GM18520 (cell line): Measurements from ENCODE around the gene RAB22A.
"Not testable (repeated sequence)": the region's sequence is repeated elsewhere in the genome, so short reads cannot be mapped to it uniquely, and the experiment has no call there.

Experiments used
- ATAC-seq: cut with Tn5 transposase; IDR thresholded peaks from one replicate; pipeline ENCODE4 v1.9.1; 2021; ENCODE audit not compliant: unreplicated experiment

RAB22A gene

GRCh38 chr20:58342104-58342945, 32.8 kb downstream of the RAB22A start:
- no peak for ATAC-seq

- ATAC-seq: no peak
These were observed 35.2 kb downstream of the RAB22A start for GRCh38 chr20:58344741-58345140.

GRCh38 chr20:58349570-58349969, 40.1 kb downstream of the RAB22A start:
- no peak for ATAC-seq

GRCh38 chr20:58352468-58352867, 43.0 kb downstream of the RAB22A start:
- ATAC-seq: no peak

DNA sequence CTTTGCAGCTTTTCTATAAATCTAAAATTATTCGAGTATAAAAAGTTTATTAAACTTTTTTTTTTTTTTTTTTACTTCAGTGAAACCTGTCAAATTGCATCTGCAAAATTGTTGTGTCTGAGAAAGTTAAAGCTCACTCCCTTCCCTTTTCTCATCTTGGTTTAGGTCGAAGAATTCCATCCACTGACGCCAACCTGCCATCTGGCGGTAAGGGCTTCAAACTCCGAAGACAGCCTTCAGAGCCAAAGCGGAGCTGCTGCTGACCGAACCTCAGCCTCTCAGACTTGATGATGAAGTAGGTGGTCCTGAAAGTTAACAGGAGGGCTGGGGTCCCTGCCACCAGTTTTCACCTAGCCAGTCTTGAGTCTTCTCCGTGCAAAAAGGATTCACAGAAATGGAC, 49.9 kb downstream of the RAB22A start:
- no peak for ATAC-seq

DNA sequence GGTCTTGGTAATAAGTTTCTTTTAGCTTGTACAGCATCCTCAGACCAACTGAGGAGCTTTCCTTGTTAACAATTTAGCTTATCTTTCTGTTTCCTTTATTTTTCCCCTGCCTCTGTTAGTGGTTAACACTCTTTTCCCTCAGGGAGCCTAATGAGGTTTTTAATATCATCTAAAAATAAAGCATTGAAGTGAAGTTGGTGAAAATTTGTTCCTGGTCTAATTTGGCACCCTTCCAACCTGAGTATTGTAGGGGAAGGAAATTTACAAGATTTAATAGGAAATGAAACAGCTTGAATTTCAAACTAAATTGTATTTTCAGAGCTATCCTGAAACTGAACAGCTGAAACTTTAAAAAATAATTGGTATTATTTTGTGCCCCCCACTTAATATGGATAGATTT, 51.4 kb downstream of the RAB22A start:
- ATAC-seq: no peak

- ATAC-seq: no peak
These were observed 52.1 kb downstream of the RAB22A start for GRCh38 chr20:58361481-58362205.

DNA sequence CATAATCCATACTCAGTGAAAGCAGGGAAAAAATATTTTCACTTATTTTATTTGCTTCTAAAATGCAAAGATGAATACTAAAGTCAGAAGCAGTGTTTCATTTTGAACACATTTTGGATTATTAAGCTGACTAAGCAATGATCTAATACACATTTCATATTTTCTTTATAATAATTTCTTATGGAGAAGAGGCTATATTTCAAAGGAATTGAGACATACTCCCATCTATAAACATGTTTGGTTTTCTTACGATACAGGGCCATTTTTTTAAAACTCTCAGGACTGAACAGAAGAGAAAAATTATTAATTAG, 52.6 kb downstream of the RAB22A start:
- no peak for ATAC-seq

GRCh38 chr20:58362970-58363369, 53.5 kb downstream of the RAB22A start:
- ATAC-seq: no peak

DNA sequence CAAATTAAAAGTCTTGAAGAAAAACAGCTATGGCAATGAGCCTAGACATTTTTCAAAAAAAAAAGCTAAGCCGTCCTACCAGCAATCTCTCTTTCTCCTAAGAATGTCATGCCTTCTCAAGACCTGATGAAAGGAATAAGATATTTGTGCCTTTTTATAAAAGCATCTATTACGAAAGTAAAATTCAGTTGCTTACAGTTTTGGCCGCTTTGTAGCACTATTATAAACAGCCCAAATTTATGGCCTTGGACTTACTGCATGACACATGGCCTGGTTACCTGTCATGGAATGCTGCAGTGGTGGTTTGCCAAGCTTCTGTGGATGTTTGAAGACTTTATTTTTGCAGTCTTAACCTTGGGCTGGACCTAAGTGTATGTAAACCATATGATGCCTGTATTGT, 57.4 kb downstream of the RAB22A start:
- ATAC-seq: no peak

DNA sequence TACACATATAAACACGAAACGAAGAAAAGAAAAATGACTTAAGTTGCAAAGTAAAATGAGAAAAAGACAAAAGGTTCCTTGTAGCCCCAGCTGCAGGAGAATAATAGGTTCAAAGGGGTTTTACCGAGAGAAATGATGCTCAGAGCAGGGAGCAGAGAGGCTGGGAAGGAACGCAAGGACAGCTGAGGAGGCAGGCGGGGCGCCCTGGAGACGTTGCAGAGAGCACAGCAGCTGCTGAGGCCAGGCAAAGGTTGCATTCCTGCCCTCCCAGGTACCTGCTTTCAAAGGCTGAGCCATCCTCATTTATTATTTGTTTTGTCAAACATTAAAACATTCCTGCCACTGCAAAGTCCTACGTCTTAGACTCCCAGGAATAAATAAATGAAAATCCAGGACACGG, 63.3 kb downstream of the RAB22A start:
- no peak for ATAC-seq

- ATAC-seq: not testable (repeated sequence)
These were observed 63.8 kb downstream of the RAB22A start for GRCh38 chr20:58373296-58373695.

DNA sequence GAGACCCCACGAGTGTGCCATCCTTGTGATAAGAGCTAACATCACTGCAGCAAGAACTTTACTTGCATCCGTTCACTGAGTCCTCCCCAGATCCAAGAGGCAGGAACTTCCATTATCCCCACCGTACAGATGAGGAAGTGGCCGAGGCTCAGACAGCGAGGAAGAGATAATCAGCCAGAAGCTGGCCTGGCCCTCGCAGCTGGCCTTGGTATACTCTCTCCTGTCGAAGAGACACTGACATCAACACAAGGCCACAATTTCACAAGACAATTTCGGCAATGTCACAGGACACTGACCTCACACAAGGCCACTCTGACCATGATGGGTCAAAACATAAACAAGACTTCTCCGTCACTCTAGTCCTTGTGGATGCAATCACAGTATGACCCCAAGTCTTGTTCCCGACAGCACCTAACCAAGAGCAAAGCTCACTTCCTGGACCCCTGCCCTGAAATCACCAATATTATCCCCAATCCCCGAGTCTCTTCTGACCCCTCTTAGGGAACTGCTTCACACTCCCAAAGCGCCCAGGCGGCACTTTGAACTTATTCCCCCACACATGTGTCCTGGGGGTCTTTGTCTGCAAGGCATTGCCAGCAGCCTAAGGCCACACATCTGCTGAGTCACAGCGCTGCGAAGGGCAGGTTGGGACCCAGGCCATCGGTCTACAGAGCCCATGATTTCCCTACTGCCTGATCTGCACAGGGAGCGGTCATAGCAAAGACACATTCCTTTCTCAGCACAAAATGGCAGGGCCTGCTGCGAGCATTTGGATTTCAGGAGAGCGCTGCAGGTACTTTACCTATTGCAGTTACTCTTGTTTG, 64.7 kb downstream of the RAB22A start:
- no peak for ATAC-seq

DNA sequence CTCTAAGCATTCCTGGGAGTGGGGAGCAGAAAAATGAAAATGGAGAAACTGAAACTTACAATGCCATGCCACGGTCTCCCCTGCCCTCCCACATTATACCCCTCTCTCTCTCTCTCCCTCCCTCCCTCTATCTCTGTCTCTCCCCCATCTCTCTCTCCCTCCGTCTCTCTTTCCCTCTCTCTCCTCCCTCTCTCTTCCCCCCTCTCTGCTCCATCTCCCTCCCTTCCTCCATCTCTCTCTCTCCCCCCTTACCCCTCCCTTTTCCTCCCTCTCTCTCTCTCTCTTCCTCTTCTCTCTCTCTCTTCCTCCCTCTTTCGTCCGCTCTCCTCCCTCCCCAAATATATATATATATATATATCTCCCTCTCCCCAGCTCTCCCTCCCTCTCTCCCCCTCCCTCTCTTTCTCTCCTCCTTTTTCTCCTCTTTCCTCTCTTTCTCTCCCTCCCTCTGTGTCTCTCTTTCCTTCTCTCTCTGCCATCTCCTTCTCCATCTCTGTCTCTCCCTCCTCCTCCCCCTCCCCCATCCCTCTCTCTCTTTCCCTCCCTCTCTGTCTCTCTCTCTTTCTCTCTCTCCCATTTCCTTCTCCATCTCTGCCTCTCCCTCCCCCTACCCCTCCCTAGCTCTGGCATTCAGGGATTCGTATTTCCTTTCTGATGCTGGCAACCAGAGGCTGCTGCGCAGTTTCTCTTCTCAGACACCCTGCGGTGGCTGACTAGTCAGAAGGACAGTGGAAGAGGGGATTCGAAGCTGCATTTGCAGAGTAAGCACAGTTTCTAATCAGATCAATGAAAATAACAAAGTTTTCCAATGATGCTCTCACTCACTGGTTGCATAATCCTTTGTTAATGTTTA, 65.6 kb downstream of the RAB22A start:
- ATAC-seq: no peak

DNA sequence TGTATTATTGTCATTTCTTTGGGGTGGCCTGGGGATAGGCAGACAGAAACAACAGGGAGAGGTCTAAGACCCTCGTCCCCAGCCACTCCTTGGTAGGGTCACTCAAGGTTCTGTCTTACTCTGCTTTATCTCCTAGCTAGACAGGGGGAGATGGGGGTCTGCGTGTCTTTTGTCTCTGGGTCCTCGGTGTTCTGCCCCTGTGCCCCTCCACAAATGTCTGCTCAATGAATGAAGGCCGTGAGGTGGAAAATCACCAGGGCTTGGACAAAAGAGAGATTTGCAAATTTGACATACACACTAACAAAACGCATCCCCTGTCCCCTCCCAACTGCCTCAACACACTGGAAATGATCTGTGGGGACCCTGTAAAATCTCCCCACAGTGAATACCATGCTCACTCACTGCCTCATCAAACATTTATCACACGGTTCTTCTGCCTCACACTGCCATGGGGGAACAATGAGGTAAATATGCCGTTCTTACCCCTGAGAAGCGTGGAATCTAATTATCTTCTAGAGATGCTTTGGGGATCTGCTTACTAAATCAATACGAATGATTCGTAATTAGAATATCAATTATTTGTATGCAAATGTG, 66.3 kb downstream of the RAB22A start:
- no peak for ATAC-seq

DNA sequence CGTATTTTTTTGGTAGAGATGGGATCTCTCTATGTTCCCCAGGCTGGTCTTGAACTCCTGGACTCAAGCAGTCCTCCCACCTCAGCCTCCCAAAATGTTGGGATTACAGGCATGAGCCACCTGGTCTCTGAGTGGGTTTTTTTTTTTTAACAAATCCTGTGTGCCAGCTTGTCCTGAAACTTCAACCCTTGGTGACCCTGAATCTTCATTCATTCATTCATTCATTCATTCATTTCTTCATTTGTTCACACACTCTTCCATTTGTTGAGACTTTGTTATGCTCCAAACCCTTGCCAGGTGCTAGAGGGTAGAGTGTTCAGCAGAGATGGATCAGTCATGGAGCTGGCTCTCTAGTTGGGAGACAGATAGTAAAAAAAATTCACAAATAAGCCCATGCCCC, 67.5 kb downstream of the RAB22A start:
- ATAC-seq: no peak

DNA sequence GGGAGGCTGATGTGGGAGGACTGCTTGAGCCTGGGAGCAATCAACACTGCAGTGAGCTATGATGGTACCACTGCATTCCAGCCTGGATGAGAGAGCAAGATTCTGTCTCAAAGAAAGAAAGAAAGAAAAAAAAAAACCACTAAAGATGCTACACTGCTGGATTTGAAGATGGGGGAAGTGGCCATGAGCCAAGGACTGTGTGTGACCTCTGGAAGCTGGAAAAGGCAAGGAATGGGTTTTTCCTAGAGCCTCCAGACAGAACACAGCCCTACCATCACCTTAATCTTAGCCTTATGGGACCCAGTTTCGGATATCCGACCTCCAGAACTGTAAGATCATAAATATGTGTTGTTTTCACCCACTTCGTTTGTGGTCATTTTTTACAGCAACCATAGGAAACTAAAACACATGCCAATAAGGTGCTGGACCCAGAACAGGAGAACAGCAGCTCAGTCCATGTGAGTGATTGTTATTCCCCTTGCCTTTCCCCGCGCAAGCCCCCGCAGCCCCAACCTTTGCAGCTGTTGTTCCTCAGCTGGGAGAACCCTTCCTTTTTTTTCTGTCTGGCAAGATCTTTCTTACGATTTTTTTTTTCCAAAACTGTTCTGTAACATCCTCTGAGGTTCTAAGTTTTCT, 68.4 kb downstream of the RAB22A start:
- ATAC-seq: no peak

GRCh38 chr20:58378704-58379103, 69.2 kb downstream of the RAB22A start:
- ATAC-seq: no peak

DNA sequence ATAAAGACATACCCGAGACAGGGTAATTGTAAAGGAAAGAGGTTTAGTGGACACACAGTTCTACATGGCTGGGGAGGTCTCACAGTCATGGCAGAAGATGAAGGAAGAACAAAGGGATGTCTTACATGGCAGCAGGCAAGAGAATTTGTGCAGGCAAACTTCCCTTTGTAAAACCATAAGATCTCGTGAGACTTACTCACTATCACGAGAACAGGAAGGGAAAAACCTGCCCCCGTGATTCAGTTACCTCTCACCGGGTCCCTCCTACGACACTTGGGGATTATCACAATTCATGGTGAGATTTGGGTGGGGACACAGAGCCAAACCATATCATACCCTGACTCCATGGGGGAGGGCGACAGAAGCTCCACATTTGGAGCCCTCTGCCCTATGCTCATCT, 72.1 kb downstream of the RAB22A start:
- ATAC-seq: no peak

DNA sequence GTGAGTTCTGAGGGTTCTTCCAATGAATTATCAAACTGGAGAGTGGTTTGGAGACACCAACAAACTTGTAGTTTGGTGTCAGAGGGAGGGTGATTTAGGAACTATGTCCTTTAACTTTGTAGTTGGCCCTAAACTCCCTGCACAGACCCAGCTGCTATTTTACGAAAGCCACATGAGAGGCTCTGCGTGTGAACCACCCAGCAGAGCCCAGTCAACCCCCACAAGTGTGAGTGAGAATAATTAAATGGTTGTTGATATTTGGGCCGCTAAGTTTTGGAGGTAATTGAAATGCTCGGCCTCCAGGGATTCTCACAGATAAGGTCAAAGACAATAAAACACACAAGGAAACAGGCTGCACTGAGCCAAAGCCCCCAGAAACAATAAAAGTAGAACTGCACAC, 72.6 kb downstream of the RAB22A start:
- no peak for ATAC-seq
